DND-41 (cell line): ENCODE data around the gene COPG2.

Source experiments
- EZH2 ChIP-seq: IDR thresholded peaks from 3 replicates; pipeline ENCODE4 v1.6.1; 2012; ENCODE audit warnings: borderline replicate concordance, low read depth, mild to moderate bottlenecking, moderate library complexity, low read length, inconsistent platforms; ENCODE audit not compliant: severe bottlenecking
- TF ChIP-seq, protein P1 (sequence below): IDR thresholded peaks from 2 replicates; pipeline ENCODE4 v1.5.1; 2012; ENCODE audit warnings: borderline replicate concordance, low read length, moderate library complexity, mild to moderate bottlenecking; ENCODE audit not compliant: poor library complexity, severe bottlenecking; ENCODE audit errors: extremely low read depth

DNA sequence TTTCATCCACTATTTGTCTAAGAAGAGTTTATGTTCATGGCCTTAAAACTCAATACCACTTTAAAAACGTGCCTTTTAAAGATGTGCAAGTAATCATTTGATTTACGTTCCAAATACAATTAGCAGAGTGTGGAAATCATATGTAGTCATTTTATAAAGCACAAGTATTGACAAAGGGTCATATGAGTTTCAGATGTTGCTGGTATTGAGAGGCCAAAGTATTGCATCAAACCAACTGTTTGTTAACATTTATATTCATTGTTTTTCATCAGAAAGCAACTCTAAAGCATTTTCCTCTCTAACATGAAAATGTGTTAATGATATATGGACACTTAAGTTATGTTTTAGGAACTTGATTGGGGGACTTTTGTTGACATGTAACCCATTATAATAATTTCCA, 29.3 kb upstream of the COPG2 start:
- TF ChIP-seq, protein P1, sequence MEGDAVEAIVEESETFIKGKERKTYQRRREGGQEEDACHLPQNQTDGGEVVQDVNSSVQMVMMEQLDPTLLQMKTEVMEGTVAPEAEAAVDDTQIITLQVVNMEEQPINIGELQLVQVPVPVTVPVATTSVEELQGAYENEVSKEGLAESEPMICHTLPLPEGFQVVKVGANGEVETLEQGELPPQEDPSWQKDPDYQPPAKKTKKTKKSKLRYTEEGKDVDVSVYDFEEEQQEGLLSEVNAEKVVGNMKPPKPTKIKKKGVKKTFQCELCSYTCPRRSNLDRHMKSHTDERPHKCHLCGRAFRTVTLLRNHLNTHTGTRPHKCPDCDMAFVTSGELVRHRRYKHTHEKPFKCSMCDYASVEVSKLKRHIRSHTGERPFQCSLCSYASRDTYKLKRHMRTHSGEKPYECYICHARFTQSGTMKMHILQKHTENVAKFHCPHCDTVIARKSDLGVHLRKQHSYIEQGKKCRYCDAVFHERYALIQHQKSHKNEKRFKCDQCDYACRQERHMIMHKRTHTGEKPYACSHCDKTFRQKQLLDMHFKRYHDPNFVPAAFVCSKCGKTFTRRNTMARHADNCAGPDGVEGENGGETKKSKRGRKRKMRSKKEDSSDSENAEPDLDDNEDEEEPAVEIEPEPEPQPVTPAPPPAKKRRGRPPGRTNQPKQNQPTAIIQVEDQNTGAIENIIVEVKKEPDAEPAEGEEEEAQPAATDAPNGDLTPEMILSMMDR, result no peak
- no peak for TF ChIP-seq EZH2
